ENCODE measurements around the gene SPAG9. TPM values are rescaled to one million over a fixed set of nuclear protein-coding genes. Genes with fewer than 3 reads are reported as not detected.

SPAG9 gene
- total RNA-seq, 6 donors from 2014 or later, result 87.5 to 233 (median 152) TPM

DNA sequence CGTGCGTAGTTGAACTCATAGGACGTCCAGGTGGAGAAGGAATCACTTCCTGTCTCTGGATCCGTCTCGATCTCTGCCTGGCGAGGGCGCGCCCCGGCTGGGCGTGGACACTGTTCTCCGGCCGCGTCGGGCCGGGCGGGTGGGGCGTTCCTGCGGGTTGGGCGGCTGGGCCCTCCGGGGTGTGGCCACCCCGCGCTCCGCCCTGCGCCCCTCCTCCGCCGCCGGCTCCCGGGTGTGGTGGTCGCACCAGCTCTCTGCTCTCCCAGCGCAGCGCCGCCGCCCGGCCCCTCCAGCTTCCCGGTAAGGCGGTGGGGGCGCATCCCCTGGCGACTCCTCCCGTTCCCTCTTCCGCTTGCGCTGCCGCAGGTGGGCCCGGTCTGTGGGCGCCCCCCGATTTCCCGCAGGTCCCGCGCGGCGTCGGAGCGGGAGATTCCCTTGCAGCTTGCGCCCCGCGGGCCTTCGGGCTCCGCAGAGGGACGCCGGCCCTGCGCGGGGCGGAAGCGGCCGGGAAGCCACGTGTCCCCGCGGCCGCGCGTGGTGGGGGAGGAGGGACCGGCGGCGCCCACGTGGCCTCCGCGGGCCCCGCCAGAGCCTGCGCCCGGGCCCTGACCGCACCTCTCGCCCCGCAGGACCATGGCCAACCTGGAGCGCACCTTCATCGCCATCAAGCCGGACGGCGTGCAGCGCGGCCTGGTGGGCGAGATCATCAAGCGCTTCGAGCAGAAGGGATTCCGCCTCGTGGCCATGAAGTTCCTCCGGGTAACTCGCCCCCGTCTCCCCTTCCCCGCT lies 45.7 kb upstream of the SPAG9 start, which contains the start of gene NME2:
NME2 (plus strand) TSS at position 214 of the 789 bp plus-strand sequence; CDS start at position 634, 420 bp downstream.
- H3K27me3 ChIP-seq, result no peaks in the 10 kb centered on the region
- 0 to 1% methylated on average over 5 to 33 of the region's 98 CpGs for WGBS, 2 donors
- H3K36me3 ChIP-seq, result peaks cover 8 to 42% (median 32%) of the 10 kb centered on the region in 4 donors
- peak within 1 kb of the TSS; percentile 90 to 94 (median 93) for H3K27ac ChIP-seq
- H3K4me3 ChIP-seq, result peak within 1 kb of the TSS; percentile 61 to 100 (median 93)
- DNase-seq, result peak; percentile 94 to 98
- peak; percentile 70 to 78 for TF ChIP-seq POLR2AphosphoS5 (IDR thresholded peaks at IDR 0.05)
- peak in 3 of 4 donors; percentile 13 to 73 (median 65) for TF ChIP-seq POLR2A (IDR thresholded peaks at IDR 0.05)
- TF ChIP-seq CTCF (IDR thresholded peaks at IDR 0.05), result no peak
- TF ChIP-seq EP300 (IDR thresholded peaks at IDR 0.05), result no peak
- peak; percentile 96 to 98 for ATAC-seq (ENCODE audit: low FRiP score in 2 of 2)
- peaks cover 12 to 20% (median 17%) of the 10 kb centered on the region in 4 donors for H3K4me1 ChIP-seq
- H3K9me3 ChIP-seq, result no peaks in the 10 kb centered on the region

- WGBS, 2 donors, result 15 to 22% methylated on average over 21 of the region's 21 CpGs
- Histone ChIP-seq H3K4me3 (peak overlapping the region; percentile 61 to 100 (median 93)), H3K27ac (peak overlapping the region; percentile 90 to 94 (median 93)), H3K9me3 (no peaks in the 10 kb centered on the region), H3K36me3 (peaks cover 4 to 42% (median 31%) of the 10 kb centered on the region in 4 donors), H3K4me1 (peaks cover 12 to 20% (median 17%) of the 10 kb centered on the region in 4 donors), H3K27me3 (no peaks in the 10 kb centered on the region)
- peak; percentile 25 to 29 for DNase-seq
- TF ChIP-seq EP300 (IDR thresholded peaks at IDR 0.05) (no peak), CTCF (IDR thresholded peaks at IDR 0.05) (no peak), POLR2A (IDR thresholded peaks at IDR 0.05) (no peak), POLR2AphosphoS5 (IDR thresholded peaks at IDR 0.05) (no peak)
- ATAC-seq (ENCODE audit: low FRiP score in 2 of 2), result peak; percentile 15 to 52
Measured at GRCh38 chr17:51165680-51166197, 45.1 kb upstream of the SPAG9 start.

- H3K27me3 ChIP-seq, result no peaks in the 10 kb centered on the region
- peak overlapping the region; percentile 61 to 100 (median 93) for H3K4me3 ChIP-seq
- TF ChIP-seq POLR2AphosphoS5 (IDR thresholded peaks at IDR 0.05), result no peak
- H3K9me3 ChIP-seq, result no peaks in the 10 kb centered on the region
- H3K4me1 ChIP-seq, result peaks cover 12 to 20% (median 17%) of the 10 kb centered on the region in 4 donors
- H3K27ac ChIP-seq, result peak overlapping the region; percentile 90 to 94 (median 93)
- DNase-seq, result peak in 1 of 2 donors; percentile 54
- 73 to 74% methylated on average over 16 of the region's 16 CpGs for WGBS, 2 donors
- ATAC-seq (ENCODE audit: low FRiP score in 2 of 2), result peak in 1 of 2 donors; percentile 1
- peaks cover 0 to 42% (median 26%) of the 10 kb centered on the region in 4 donors for H3K36me3 ChIP-seq
Measured at GRCh38 chr17:51164911-51165679, 44.4 kb upstream of the SPAG9 start.

DNA sequence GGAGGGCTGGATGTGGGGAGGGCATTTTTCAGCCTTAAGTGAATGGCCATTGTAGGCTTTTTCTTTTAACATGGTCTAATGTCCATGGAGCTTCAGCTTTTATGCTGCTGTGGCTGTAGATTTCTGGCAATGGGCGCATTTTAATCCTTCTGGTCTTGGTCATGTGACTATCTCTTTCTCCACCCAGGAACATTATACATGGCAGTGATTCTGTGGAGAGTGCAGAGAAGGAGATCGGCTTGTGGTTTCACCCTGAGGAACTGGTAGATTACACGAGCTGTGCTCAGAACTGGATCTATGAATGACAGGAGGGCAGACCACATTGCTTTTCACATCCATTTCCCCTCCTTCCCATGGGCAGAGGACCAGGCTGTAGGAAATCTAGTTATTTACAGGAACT lies 40.9 kb upstream of the SPAG9 start:
- DNase-seq (no peak), ATAC-seq (ENCODE audit: low FRiP score in 2 of 2) (no peak)
- peaks cover 0 to 43% (median 11%) of the 10 kb centered on the region in 4 donors for H3K36me3 ChIP-seq
- H3K27me3 ChIP-seq, result no peaks in the 10 kb centered on the region
- H3K27ac ChIP-seq, result no peak overlapping the region
- peaks cover 6 to 8% (median 7%) of the 10 kb centered on the region in 4 donors for H3K4me1 ChIP-seq
- no peak overlapping the region for H3K4me3 ChIP-seq
- TF ChIP-seq CTCF (IDR thresholded peaks at IDR 0.05) (no peak), POLR2A (IDR thresholded peaks at IDR 0.05) (no peak), POLR2AphosphoS5 (IDR thresholded peaks at IDR 0.05) (no peak), EP300 (IDR thresholded peaks at IDR 0.05) (no peak)
- H3K9me3 ChIP-seq, result no peaks in the 10 kb centered on the region
- WGBS, 2 donors, result 77 to 85% methylated on average over 3 of the region's 3 CpGs

DNA sequence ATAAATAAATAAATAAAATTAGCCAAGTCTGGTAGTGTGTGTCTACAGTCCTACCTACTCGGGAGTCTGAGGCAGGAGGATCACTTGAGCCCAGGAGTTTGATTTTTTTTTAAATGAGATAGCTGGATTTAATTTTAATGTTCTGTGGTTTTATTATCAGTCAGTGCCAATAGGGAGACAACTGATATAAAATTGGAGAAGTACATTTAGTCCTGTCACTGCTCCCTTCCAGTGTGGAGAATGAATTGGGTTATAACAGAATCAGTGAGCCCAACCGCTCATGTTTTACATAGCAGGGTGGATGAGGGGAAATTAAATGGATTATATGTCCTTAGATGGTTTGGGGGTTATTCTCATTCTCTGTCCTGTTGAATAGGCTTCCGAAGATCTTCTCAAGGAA lies 38.9 kb upstream of the SPAG9 start:
- DNase-seq (no peak), ATAC-seq (ENCODE audit: low FRiP score in 2 of 2) (no peak)
- WGBS, 2 donors, result 94 to 97% methylated on average over 3 of the region's 3 CpGs
- H3K36me3 ChIP-seq, result peaks cover 0 to 43% (median 11%) of the 10 kb centered on the region in 4 donors
- no peaks in the 10 kb centered on the region for H3K9me3 ChIP-seq
- H3K4me3 ChIP-seq, result no peak overlapping the region
- peaks cover 2 to 7% (median 2%) of the 10 kb centered on the region in 4 donors for H3K4me1 ChIP-seq
- H3K27me3 ChIP-seq, result no peaks in the 10 kb centered on the region
- H3K27ac ChIP-seq, result no peak overlapping the region
- TF ChIP-seq EP300 (IDR thresholded peaks at IDR 0.05), result no peak
- TF ChIP-seq CTCF (IDR thresholded peaks at IDR 0.05), result no peak
- TF ChIP-seq POLR2AphosphoS5 (IDR thresholded peaks at IDR 0.05), result no peak
- TF ChIP-seq POLR2A (IDR thresholded peaks at IDR 0.05), result no peak

Data from upper lobe of left lung (tissue), 6 donors.